Gastrocnemius medialis (tissue), 4 donors: ENCODE measurements around the gene TRAPPC3. TPM values are rescaled to one million over a fixed set of nuclear protein-coding genes. Genes with fewer than 3 reads are reported as not detected.
A peak's percentile ranks its signal among the peaks of the same experiment; 100 is the strongest.

Experiments
- ATAC-seq, 2 donors: fragments of 150-250 bp; one replicate each; pipeline ENCODE4 v1.9.1; 2016
- DNase-seq, 2 donors: peaks; one replicate each; pipeline ENCODE4 v3.0.0-alpha.2; 2019
- H3K27ac ChIP-seq, 4 donors: fragments of 200-600 bp; sonication (generic); 1 replicate in 1 of 4; 2 replicates in 3 of 4; pipeline ENCODE4 v1.5.1; 2016 to 2018; ENCODE audit warnings: mild to moderate bottlenecking in 2 of 4, moderate library complexity in 1 of 4
- H3K27me3 ChIP-seq, 3 donors: fragments of 200-600 bp; sonication (generic) in 2 of 3; 1 replicate in 1 of 3; 2 replicates in 2 of 3; pipeline versions ENCODE4 v1.5.1 to v1.6.0; 2016 to 2019; ENCODE audit warnings: mild to moderate bottlenecking in 1 of 3, moderate library complexity in 1 of 3
- H3K36me3 ChIP-seq, 2 donors: fragments of 200-600 bp; sonication (generic) in 1 of 2; one replicate each; pipeline ENCODE4 v1.5.1; 2017 to 2018
- H3K4me1 ChIP-seq, 2 donors: fragments of 200-600 bp; sonication (generic) in 1 of 2; one replicate each; pipeline ENCODE4 v1.5.1; 2016 to 2017; ENCODE audit warnings: mild to moderate bottlenecking in 2 of 2
- H3K4me3 ChIP-seq, 4 donors: fragments of 200-600 bp; sonication (generic) in 3 of 4; 1 replicate in 1 of 4; 2 replicates in 3 of 4; pipeline ENCODE4 v1.5.1; 2016 to 2019; ENCODE audit warnings: mild to moderate bottlenecking in 2 of 4
- H3K9me3 ChIP-seq, 3 donors: fragments of 200-600 bp; sonication (generic) in 2 of 3; 1 replicate in 1 of 3; 2 replicates in 2 of 3; pipeline ENCODE4 v1.5.1; 2016 to 2019
- CTCF ChIP-seq, 5 experiments: fragments of 450-650 bp in 3 of 5; fragments of 200-600 bp in 2 of 5; sonication (generic) in 2 of 5; IDR thresholded peaks in 4 of 5; conservative IDR thresholded peaks in 1 of 5; 1 replicate in 4 of 5; 2 replicates in 1 of 5; pipeline ENCODE4 v1.5.1; 2016 to 2019; ENCODE audit warnings: antibody characterized with exemption in 5 of 5, mild to moderate bottlenecking in 3 of 5, moderate library complexity in 3 of 5
- POLR2A ChIP-seq, 2 donors: fragments of 450-650 bp; IDR thresholded peaks; one replicate each; pipeline ENCODE4 v1.6.1; 2017; ENCODE audit warnings: antibody characterized with exemption in 2 of 2, mild to moderate bottlenecking in 2 of 2, moderate library complexity in 2 of 2
- in situ Hi-C, 4 donors: fragments of 200-750 bp; cut with MboI; loops; one replicate each; pipeline versions ENCODE4 v1.15.0 to v1.8.0; 2017; ENCODE audit warnings: low sequenced_read_pairs in 4 of 4
- intact Hi-C: fragments of 100-400 bp; cut with DNase I; formaldehyde crosslinking; loops from one replicate; pipeline ENCODE4 v1.15.1; 2023; ENCODE audit warnings: low total_unique reads
- total RNA-seq, 4 donors: library from RNA; depleted of rRNA; stranded (reverse); fragments of >200 nt; gene quantifications; one replicate each; pipeline versions ENCODE4 v1.1.0 to v1.2.3, GENCODE V29; 2016

Gene TRAPPC3
- total RNA-seq, 4 donors from 2014 or later = 57.5 to 72.4 (median 63.5) TPM

- Histone ChIP-seq H3K4me3 (no peak overlapping the region), H3K27ac (no peak overlapping the region), H3K36me3 (no peaks in the 10 kb centered on the region), H3K27me3 (no peaks in the 10 kb centered on the region), H3K9me3 (no peaks in the 10 kb centered on the region), H3K4me1 (no peaks in the 10 kb centered on the region)
- intact Hi-C loops (no loop called here), in situ Hi-C loops (loop anchor here in 3 of 4 donors (5.0 to 10.0 kb wide), 4 partner anchors 83 to 323 kb away; no protein-coding TSS in a partner anchor)
- DNase-seq = no peak
- TF ChIP-seq CTCF (IDR thresholded peaks at IDR 0.05 in 4 of 5, conservative IDR thresholded peaks at IDR 0.05 in 1 of 5) = no peak
- TF ChIP-seq POLR2A (IDR thresholded peaks at IDR 0.05) = no peak
- no peak for ATAC-seq
These were observed 47.7 kb downstream of the TRAPPC3 start for GRCh38 chr1:36101546-36101945.

GRCh38 chr1:36100376-36100775 is 48.9 kb downstream of the TRAPPC3 start:
- Histone ChIP-seq H3K9me3 (no peaks in the 10 kb centered on the region), H3K36me3 (peaks cover 0 to 5% of the 10 kb centered on the region in 2 donors), H3K27ac (no peak overlapping the region), H3K27me3 (no peaks in the 10 kb centered on the region), H3K4me1 (no peaks in the 10 kb centered on the region), H3K4me3 (no peak overlapping the region)
- DNase-seq (no peak), ATAC-seq (no peak)
- TF ChIP-seq POLR2A (IDR thresholded peaks at IDR 0.05) (no peak), CTCF (IDR thresholded peaks at IDR 0.05 in 4 of 5, conservative IDR thresholded peaks at IDR 0.05 in 1 of 5) (no peak)
- intact Hi-C loops (no loop called here), in situ Hi-C loops (loop anchor here in 3 of 4 donors (5.0 to 10.0 kb wide), 4 partner anchors 84 to 324 kb away; no protein-coding TSS in a partner anchor)

- DNase-seq (peak; percentile 25 to 64), ATAC-seq (peak; percentile 83 to 93)
- Histone ChIP-seq H3K27ac (no peak overlapping the region), H3K27me3 (no peaks in the 10 kb centered on the region), H3K4me1 (no peaks in the 10 kb centered on the region), H3K4me3 (no peak overlapping the region), H3K36me3 (peaks cover 0 to 11% of the 10 kb centered on the region in 2 donors), H3K9me3 (no peaks in the 10 kb centered on the region)
- no peak for TF ChIP-seq POLR2A (IDR thresholded peaks at IDR 0.05)
- TF ChIP-seq CTCF (IDR thresholded peaks at IDR 0.05 in 4 of 5, conservative IDR thresholded peaks at IDR 0.05 in 1 of 5) = peak; percentile 64 to 90 (median 86)
- intact Hi-C loops (loop anchor here (1.0 to 10.0 kb wide), 4 partner anchors 35 to 321 kb away; no protein-coding TSS in a partner anchor), in situ Hi-C loops (loop anchor here (5.0 to 10.0 kb wide), 6 partner anchors 45 to 325 kb away; partner anchors contain the start of gene TRAPPC3 (in 1 of the 4))
These were observed 49.5 kb downstream of the TRAPPC3 start for GRCh38 chr1:36099681-36100341.

- H3K4me1 ChIP-seq = no peaks in the 10 kb centered on the region
- TF ChIP-seq CTCF (IDR thresholded peaks at IDR 0.05 in 4 of 5, conservative IDR thresholded peaks at IDR 0.05 in 1 of 5) (no peak), POLR2A (IDR thresholded peaks at IDR 0.05) (no peak)
- no peak overlapping the region for H3K27ac ChIP-seq
- H3K36me3 ChIP-seq = peaks cover 0 to 21% of the 10 kb centered on the region in 2 donors
- H3K4me3 ChIP-seq = no peak overlapping the region
- H3K9me3 ChIP-seq = no peaks in the 10 kb centered on the region
- intact Hi-C loops = loop anchor here (1.0 to 10.0 kb wide), 4 partner anchors 36 to 322 kb away; no protein-coding TSS in a partner anchor
- ATAC-seq = no peak
- no peaks in the 10 kb centered on the region for H3K27me3 ChIP-seq
- in situ Hi-C loops = loop anchor here in 2 of 4 donors (10.0 kb wide), 3 partner anchors 46 to 316 kb away; partner anchors contain the start of gene TRAPPC3 (in 1 of the 2)
- DNase-seq = no peak
These were observed 50.5 kb downstream of the TRAPPC3 start for GRCh38 chr1:36098650-36099365.
